Karpas-422 (cell line): Measurements from ENCODE around the gene FAM131A. TPM values are rescaled to one million over a fixed set of nuclear protein-coding genes. Genes with fewer than 3 reads are reported as not detected.
A peak's percentile ranks its signal among the peaks of the same experiment; 100 is the strongest.

Source experiments
- DNase-seq: peaks from one replicate; pipeline ENCODE4 v3.0.0-alpha.2; 2015
- H2AFZ ChIP-seq: fragments of 200-600 bp; sonication (generic); 2 replicates; pipeline ENCODE4 v1.6.1; 2014; ENCODE audit warnings: antibody characterized with exemption, low read length, mixed read lengths
- H3K27ac ChIP-seq: fragments of 200-600 bp; sonication (generic); 2 replicates; pipeline ENCODE4 v1.5.1; 2014; ENCODE audit warnings: mild to moderate bottlenecking, low read length, moderate library complexity
- H3K27me3 ChIP-seq: fragments of 200-600 bp; sonication (generic); 2 replicates; pipeline ENCODE4 v1.6.1; 2014; ENCODE audit warnings: low read length, mixed read lengths
- H3K36me3 ChIP-seq: fragments of 200-600 bp; sonication (generic); 2 replicates; pipeline ENCODE4 v1.6.1; 2014; ENCODE audit warnings: low read length, mixed read lengths; ENCODE audit not compliant: insufficient read depth
- H3K4me1 ChIP-seq: fragments of 200-600 bp; sonication (generic); 2 replicates; pipeline ENCODE4 v1.6.1; 2014; ENCODE audit warnings: mild to moderate bottlenecking, low read length, mixed read lengths
- H3K4me2 ChIP-seq: fragments of 200-600 bp; sonication (generic); 2 replicates; pipeline ENCODE4 v1.6.1; 2014; ENCODE audit warnings: low read length, low read depth, mild to moderate bottlenecking; ENCODE audit not compliant: poor library complexity, severe bottlenecking
- H3K4me3 ChIP-seq: fragments of 200-600 bp; sonication (generic); 2 replicates; pipeline ENCODE4 v1.5.1; 2014; ENCODE audit warnings: mild to moderate bottlenecking, antibody characterized with exemption, low read length, mixed read lengths
- H3K79me2 ChIP-seq: fragments of 200-600 bp; sonication (generic); 2 replicates; pipeline ENCODE4 v1.6.1; 2014; ENCODE audit warnings: mild to moderate bottlenecking, low read length, mixed read lengths
- H3K9ac ChIP-seq: fragments of 200-600 bp; sonication (generic); 2 replicates; pipeline ENCODE4 v1.6.0; 2014; ENCODE audit warnings: low read length
- H3K9me2 ChIP-seq: fragments of 200-600 bp; sonication (generic), shearing (Covaris generic); replicated peaks from 2 replicates; pipeline ENCODE4 v1.6.0; 2014; ENCODE audit warnings: mild to moderate bottlenecking, low read length, moderate library complexity; ENCODE audit not compliant: insufficient read depth
- H3K9me3 ChIP-seq: fragments of 300-700, 200-600 bp; sonication (generic); 2 replicates; pipeline ENCODE4 v1.6.1; 2014; ENCODE audit warnings: low read length, mixed read lengths
- H4K20me1 ChIP-seq: fragments of 200-600 bp; sonication (generic); 2 replicates; pipeline ENCODE4 v1.6.1; 2014; ENCODE audit warnings: mild to moderate bottlenecking, antibody characterized with exemption, low read length, low read depth; ENCODE audit not compliant: insufficient read depth
- total RNA-seq: library from RNA; depleted of rRNA; stranded (reverse); fragments of >200 nt; shearing (Covaris generic); gene quantifications from 2 replicates; pipeline ENCODE4 v1.2.3, GENCODE V29; 2014; ENCODE audit warnings: low replicate concordance

The FAM131A gene
- total RNA-seq, 1 experiment from 2014 or later = 23.0 TPM

GRCh38 chr3:184352897-184353545 lies 15.6 kb downstream of the FAM131A start:
- Histone ChIP-seq H3K4me3 (no peak overlapping the region), H2AFZ (no peak overlapping the region), H3K27ac (no peak overlapping the region), H3K27me3 (no peaks in the 10 kb centered on the region), H3K4me1 (no peaks in the 10 kb centered on the region), H3K9me3 (no peaks in the 10 kb centered on the region), H4K20me1 (no peaks in the 10 kb centered on the region), H3K79me2 (no peaks in the 10 kb centered on the region), H3K4me2 (no peak overlapping the region), H3K9me2 (no peaks in the 10 kb centered on the region), H3K9ac (no peak overlapping the region), H3K36me3 (no peaks in the 10 kb centered on the region)
- DNase-seq = no peak

GRCh38 chr3:184353546-184353941 lies 16.1 kb downstream of the FAM131A start:
- no peak for DNase-seq
- no peaks in the 10 kb centered on the region for H3K4me1 ChIP-seq
- no peak overlapping the region for H3K4me3 ChIP-seq
- no peaks in the 10 kb centered on the region for H3K9me3 ChIP-seq
- no peak overlapping the region for H3K9ac ChIP-seq
- no peak overlapping the region for H3K27ac ChIP-seq
- H3K9me2 ChIP-seq = no peaks in the 10 kb centered on the region
- no peak overlapping the region for H3K4me2 ChIP-seq
- no peak overlapping the region for H2AFZ ChIP-seq
- no peaks in the 10 kb centered on the region for H3K27me3 ChIP-seq
- H3K79me2 ChIP-seq = no peaks in the 10 kb centered on the region
- no peaks in the 10 kb centered on the region for H4K20me1 ChIP-seq
- H3K36me3 ChIP-seq = no peaks in the 10 kb centered on the region

GRCh38 chr3:184354121-184354728 lies 16.8 kb downstream of the FAM131A start:
- Histone ChIP-seq H3K4me2 (no peak overlapping the region), H3K79me2 (no peaks in the 10 kb centered on the region), H3K9me2 (no peaks in the 10 kb centered on the region), H3K4me1 (no peaks in the 10 kb centered on the region), H3K36me3 (no peaks in the 10 kb centered on the region), H3K9me3 (no peaks in the 10 kb centered on the region), H3K9ac (no peak overlapping the region; the same call in 1 of the 2 replicates), H4K20me1 (no peaks in the 10 kb centered on the region), H3K27me3 (no peaks in the 10 kb centered on the region), H3K27ac (no peak overlapping the region), H2AFZ (no peak overlapping the region), H3K4me3 (no peak overlapping the region)
- peak; percentile 89 for DNase-seq

- Histone ChIP-seq H3K27ac (no peak overlapping the region), H3K9ac (no peak overlapping the region; the same call in 1 of the 2 replicates), H4K20me1 (no peaks in the 10 kb centered on the region), H3K4me1 (no peaks in the 10 kb centered on the region), H3K9me3 (no peaks in the 10 kb centered on the region), H2AFZ (no peak overlapping the region), H3K79me2 (no peaks in the 10 kb centered on the region), H3K4me2 (no peak overlapping the region), H3K27me3 (no peaks in the 10 kb centered on the region), H3K36me3 (no peaks in the 10 kb centered on the region), H3K4me3 (no peak overlapping the region), H3K9me2 (no peaks in the 10 kb centered on the region)
- peak; percentile 46 for DNase-seq
These were observed 17.4 kb downstream of the FAM131A start for GRCh38 chr3:184354754-184355153.

- no peak overlapping the region for H3K9ac ChIP-seq
These were observed 18.1 kb downstream of the FAM131A start for GRCh38 chr3:184355261-184356040.

GRCh38 chr3:184357248-184358123 lies 20.1 kb downstream of the FAM131A start:
- Histone ChIP-seq H3K79me2 (peaks cover 8% of the 10 kb centered on the region; the same call in 1 of the 2 replicates), H3K4me2 (no peak overlapping the region), H3K9me3 (no peaks in the 10 kb centered on the region), H3K27me3 (no peaks in the 10 kb centered on the region), H3K27ac (no peak overlapping the region), H3K9ac (no peak overlapping the region), H3K4me1 (peaks cover 13% of the 10 kb centered on the region), H3K36me3 (no peaks in the 10 kb centered on the region), H2AFZ (no peak overlapping the region), H3K9me2 (no peaks in the 10 kb centered on the region), H4K20me1 (no peaks in the 10 kb centered on the region), H3K4me3 (no peak overlapping the region)
- DNase-seq = no peak

More at GRCh38 chr3:184355261-184356040, 18.1 kb downstream of the FAM131A start:
- H3K4me2 ChIP-seq = no peak overlapping the region
- no peaks in the 10 kb centered on the region for H3K9me3 ChIP-seq
- no peaks in the 10 kb centered on the region for H4K20me1 ChIP-seq
- H3K27me3 ChIP-seq = no peaks in the 10 kb centered on the region
- H3K79me2 ChIP-seq = no peaks in the 10 kb centered on the region
- peaks cover 5% of the 10 kb centered on the region for H3K4me1 ChIP-seq
- H3K9me2 ChIP-seq = no peaks in the 10 kb centered on the region
- H2AFZ ChIP-seq = no peak overlapping the region
- H3K27ac ChIP-seq = no peak overlapping the region
- DNase-seq = peak; percentile 39
- no peaks in the 10 kb centered on the region for H3K36me3 ChIP-seq
- no peak overlapping the region for H3K4me3 ChIP-seq

- no peaks in the 10 kb centered on the region for H3K36me3 ChIP-seq
- no peaks in the 10 kb centered on the region for H4K20me1 ChIP-seq
- H3K27me3 ChIP-seq = no peaks in the 10 kb centered on the region
- peaks cover 9% of the 10 kb centered on the region; the same call in 1 of the 2 replicates for H3K79me2 ChIP-seq
- no peak overlapping the region for H3K4me3 ChIP-seq
- H3K9me3 ChIP-seq = no peaks in the 10 kb centered on the region
- no peak for DNase-seq
- no peak overlapping the region for H2AFZ ChIP-seq
- peaks cover 13% of the 10 kb centered on the region for H3K4me1 ChIP-seq
- H3K9me2 ChIP-seq = no peaks in the 10 kb centered on the region
- H3K9ac ChIP-seq = no peak overlapping the region
- no peak overlapping the region for H3K4me2 ChIP-seq
- no peak overlapping the region for H3K27ac ChIP-seq
These were observed 20.8 kb downstream of the FAM131A start for GRCh38 chr3:184358124-184358767.
